IPS-NIHi7 (cell line): Measurements from ENCODE around the gene PLA2G15.

Experiments used
- DNase-seq: peaks from one replicate; pipeline ENCODE4 v3.0.0; 2012; ENCODE audit warnings: mixed read lengths; ENCODE audit errors: extremely low spot score

PLA2G15 gene, protein sequence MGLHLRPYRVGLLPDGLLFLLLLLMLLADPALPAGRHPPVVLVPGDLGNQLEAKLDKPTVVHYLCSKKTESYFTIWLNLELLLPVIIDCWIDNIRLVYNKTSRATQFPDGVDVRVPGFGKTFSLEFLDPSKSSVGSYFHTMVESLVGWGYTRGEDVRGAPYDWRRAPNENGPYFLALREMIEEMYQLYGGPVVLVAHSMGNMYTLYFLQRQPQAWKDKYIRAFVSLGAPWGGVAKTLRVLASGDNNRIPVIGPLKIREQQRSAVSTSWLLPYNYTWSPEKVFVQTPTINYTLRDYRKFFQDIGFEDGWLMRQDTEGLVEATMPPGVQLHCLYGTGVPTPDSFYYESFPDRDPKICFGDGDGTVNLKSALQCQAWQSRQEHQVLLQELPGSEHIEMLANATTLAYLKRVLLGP

DNA sequence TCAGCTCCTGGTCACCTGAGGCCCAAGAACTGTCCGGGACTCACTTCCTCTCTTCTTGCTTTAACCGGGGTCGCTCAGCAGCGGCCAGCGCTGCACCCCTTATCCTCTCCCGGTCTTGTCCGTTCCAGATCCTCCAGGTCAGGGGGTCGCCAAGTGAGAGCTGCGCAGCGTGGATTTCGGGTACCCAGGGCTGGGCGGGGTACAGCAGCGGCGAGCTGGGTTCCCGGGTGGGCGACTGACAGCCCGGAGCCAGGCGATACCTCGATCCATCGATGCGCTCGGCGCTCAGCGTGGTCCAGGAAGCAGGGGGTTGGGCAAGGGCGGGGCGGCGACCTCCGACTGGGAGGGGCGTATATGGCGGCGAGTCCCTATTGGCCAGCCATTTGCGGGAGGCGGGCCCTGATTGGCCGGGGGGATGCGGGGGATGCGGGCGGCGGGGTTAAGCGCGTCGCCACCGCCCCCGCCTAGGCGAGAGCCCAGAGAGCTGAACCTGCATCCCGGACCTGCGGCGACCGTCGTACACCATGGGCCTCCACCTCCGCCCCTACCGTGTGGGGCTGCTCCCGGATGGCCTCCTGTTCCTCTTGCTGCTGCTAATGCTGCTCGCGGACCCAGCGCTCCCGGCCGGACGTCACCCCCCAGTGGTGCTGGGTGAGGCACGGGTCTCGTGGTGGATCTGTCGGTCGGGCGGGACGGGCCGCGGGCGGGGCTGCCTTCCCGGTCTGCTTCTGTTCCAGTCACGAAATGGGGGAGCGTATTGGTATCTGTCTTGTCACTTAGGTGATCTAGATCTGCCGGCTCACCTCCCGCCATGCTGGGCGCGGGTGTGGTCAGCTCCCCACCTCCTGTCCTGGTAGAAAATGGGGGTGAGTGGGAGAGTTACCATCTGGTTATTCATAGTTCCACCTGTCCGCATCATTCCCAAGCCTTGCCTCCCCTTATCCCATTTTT lies at the start of gene PLA2G15:
Gene PLA2G15 (plus strand): TSS at position 471 of the 951 bp plus-strand sequence. CDS start 54 bp downstream, at position 525.
- peak; percentile 99 for DNase-seq

DNA sequence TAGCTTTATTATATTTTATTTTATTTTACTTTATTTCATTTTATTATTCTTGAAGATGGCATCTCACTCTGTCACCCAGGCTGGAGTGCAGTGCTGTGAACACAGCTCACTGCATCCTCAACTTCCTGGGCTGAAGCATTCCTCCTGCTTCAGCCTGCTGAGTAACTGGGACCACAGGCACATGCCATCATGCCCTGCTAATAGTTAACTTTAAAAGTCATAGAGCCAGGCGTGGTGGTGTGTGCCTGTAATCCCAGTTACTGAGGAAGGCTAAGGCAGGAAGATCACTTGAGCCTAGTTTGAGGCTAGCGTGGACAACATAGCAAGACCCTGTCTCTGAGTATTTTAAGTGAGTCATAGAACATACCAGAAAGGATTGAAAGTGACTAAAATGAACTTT lies 47.9 kb upstream of the PLA2G15 start:
- no peak for DNase-seq

DNA sequence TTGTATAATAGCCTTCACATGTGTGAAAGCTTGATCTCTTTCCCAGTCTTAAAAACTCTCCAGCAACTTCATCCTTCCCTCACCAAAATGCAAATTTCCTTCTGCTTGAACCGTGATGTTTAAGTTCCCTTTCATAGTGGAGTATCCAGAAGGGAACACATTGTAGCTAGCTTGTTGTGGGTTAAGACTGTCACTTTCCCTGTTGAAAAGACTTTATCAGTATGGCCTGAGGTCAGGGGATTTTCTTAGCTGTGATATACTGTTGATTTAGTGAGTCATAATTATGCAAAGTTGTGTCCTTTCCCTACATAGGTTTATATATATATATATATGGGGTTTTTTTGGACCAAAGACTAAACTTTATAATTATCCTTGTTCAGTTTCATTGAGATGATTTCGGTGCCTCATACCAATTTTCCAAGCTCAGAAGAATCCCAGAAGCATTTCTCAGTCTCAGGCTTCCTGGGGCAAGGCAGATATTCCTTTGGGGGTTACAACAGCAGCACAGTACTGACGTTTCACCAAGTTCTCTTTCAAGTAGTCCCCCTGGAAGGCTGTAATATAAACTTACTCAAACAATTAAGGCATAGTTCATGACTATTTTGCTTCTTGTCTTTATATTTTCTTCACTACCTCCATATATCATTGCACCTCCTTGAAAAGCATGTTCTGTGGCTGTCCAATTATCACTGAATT lies 44.9 kb upstream of the PLA2G15 start:
- DNase-seq = no peak

DNA sequence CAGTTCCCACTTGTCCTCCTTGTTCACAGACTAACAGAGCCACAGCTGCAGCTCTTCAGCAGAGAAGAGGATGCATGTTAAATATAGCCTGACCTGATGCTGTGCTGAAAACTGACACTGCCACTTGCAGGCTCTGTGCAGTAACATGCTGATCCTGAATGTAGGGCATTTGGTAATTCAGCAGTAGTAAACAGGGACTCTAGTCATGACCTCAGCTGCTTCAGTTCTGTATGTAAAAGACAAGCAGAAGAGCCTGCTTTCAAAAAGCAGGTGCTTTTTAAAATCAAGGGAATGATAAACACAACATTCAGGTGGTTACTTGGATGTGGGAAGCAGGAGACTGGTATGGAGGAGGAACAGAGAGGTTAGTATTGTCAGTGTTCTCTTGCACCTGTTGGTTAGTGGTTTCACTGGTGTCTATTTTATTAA lies 43.1 kb upstream of the PLA2G15 start:
- no peak for DNase-seq

DNA sequence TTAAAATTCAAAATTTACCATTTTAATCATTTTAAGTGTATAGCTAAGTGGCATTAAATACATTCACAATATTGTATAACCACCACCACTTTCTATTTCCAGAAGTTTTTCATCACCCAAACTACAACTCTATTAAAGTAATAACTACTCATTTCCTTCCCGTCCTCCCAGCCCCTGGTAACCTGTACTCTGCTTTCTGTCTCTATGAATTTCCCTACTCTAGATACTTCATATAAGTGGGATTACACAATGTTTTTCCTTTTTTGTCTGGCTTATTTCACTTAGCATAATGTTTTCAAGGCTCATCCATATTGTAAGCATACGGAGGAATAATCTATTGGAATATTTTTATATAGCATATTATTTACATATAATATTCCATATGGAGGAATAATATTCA lies 38.9 kb upstream of the PLA2G15 start:
- no peak for DNase-seq

DNA sequence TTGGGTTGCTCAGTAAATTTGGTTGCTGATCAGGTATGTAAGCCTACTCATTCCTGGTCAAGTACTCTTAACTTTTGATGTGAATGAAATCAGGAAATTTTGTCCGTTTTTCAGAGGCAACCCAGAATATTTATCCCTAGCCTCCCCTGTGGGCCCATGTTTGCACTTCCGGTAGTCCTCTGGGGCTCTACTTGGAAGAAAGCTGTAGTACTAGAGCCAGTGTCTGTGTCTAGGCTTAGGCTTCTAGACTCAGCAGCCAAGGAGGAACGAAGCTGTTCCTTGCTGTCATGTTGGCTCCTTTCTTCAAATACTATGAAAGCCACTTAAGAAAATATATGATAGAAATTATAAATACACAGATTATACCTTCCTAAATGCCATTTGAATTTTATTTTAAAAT lies 30.4 kb upstream of the PLA2G15 start:
- DNase-seq = no peak

DNA sequence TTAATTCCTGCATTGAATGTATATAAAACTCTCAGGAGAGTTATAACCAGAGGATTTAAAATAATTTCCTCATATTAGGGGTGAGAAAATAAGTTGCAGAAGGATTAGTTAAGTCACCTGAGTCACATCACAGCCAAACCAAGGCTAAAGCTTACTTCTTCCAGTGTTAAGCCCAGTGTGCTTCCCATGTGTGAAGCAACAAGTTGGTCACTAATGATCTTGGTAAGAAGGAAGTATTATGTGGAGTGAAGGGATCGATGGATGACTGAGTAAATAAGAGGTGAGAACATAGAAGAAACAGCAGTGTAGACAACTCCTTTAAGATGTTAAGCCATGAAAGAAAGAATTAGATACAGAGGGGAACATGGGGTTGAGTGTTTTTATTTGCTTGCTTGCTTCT lies 29.9 kb upstream of the PLA2G15 start:
- DNase-seq = no peak

DNA sequence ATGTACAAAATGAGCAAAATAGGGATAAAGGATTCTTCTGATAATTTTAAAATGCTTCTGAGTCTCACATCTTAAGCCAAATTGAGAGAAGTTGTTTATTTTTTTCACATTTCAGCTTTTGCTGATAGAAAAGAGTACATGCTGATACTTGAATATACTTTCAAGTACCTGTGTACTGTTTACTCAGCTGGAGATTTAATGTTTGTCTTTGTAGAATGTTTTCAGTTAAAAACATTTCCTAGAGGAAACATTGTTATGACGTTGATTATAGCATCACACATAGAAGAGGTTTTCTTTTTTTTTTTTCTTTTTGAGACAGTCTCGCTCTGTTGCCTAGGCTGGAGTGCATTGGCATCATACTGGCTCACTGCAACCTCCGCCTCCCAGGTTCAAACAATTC lies 28.9 kb upstream of the PLA2G15 start:
- DNase-seq = no peak

DNA sequence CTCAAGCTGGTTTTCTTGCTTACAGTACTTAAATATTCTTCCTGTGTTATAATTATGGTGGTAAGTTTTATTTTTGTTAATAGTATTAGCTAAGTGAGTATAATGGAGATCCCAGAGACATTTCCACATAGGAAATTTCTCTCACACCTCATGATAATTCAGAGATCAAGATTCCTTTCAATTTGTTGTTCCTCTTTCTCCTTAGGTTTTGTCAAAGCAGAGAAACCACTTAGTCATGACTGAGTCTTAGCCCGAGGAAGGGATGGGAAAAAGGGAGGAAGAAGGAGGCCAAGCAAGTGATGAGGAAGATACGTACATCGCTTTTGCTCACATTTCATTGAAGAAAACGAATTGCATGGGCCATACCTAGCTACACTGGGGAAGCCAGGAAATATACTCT lies 27.7 kb upstream of the PLA2G15 start:
- no peak for DNase-seq

DNA sequence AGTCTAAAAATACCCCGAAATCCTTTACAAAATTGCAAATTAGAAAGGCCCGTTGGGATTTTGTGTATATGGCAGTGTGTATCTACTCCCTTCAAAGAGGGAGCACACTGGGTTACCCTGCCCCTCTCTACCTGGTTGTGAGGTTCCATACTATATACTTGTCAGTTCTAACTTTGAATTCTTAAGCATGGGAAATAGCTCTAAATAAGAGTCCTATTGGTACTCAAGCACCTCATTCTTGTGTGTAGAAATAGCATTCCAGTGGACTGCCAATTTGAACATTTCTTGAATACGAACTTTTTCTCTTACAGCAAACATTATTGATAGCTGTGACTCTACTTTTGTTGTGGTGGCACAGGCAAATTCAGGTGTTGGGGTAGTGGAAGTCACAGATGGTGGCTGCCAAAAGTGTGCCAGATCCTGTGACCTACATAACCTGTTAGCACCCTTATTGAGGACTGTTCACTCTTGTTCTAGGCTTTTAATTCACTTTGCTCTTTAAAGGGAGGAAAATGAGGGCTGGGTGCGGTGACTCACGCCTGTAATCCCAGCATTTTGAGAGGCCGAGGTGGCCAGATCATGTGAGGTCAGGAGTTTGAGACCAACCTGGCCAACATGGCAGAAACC lies 25.3 kb upstream of the PLA2G15 start:
- no peak for DNase-seq

DNA sequence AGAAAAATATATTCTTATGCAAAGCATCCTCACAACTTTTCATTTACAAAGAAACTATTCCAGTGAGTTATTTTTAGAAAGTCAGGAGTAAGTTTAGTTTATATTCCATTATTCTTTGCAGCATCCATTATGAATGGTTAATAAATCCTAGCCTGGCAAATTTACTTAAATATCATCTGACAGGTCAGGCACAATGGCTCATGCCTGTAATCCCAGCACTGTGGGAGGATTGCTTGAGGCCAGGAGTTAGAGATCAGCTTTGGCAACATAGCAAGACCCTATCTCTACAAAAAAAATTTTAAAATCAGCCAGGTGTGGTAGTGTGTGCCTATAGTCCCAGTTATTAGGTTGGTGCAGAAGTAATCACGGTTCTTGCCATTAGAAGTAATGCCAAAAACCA lies 22.1 kb upstream of the PLA2G15 start:
- DNase-seq = no peak

DNA sequence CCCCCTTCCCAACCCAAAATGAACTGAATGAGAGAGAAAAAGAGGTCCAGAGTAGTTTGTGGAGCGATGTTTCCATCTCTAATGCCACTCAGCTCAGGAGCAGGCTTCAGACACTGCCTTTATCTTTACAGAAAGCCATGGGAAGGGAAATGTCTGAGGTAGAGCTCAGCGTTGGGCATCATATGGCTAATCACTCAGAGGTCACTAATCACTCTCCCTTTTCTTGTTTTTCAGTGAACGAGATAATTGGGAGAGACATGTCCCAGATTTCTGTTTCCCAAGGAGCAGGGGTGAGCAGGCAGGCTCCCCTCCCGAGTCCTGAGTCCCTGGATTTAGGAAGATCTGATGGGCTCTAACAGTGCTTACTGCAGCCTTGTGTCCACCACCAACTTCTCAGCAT lies 19.1 kb upstream of the PLA2G15 start:
- DNase-seq = no peak

DNA sequence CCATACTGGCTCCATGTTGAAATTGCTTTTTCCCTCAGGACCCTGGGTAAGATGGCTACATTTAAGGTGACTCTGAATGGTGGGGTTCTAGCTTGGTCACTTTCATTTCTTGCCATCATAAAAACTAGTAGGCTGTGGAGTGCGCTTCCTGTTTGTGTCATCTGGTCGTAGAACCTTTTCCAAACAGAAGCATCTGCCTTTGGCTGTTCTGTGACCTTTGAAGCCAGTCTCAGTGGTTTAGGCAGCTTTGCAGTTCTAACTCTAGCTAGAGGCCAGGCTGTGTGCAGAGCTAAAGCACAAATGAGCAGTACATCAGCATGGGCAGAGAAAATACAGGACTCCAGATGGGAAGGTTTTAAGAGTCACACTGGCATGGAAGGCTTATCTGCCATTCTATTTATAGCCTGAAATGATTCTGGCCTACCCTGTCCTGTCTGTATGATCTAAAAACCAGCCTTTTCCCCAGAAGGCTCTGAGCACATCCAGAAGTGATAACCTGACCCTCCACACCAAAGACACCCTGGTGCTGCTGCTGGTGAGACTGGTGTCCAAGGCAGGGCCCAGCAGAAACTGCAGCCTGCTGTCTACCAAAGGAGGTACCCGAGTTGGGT lies 17.9 kb upstream of the PLA2G15 start:
- no peak for DNase-seq

DNA sequence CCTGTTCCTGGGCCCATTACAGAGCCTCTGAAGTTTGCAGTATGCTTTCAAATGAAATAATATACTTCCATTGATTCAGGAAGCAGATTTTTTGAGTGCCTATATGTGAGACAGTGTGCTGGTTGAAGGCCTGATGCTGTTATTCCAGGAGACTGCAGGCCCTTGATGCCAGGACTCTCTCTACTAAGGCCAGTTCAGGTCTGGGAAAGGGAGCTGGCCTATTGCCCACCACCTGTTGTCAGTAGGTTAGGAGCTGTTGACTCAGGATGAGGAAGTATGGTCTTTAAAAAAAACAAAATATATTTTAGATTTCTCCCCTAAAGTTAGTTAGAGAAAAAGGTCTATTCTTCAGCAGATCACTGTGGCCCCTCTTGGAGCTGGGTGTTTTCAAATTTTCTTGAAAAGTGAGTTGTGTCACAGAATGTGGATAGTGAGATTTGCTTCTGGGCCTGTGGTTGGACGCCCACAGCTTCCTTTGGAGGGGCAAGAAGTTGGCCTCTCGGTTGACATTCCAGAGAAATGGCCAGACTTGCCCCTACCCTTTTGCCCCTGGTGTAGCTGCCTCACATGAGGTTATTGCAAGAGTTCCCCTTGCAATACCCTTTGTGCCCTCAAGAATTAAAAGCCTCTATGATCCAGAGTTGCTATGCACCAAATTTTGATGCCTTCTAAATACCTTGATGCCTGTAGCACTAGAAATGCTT lies 17.2 kb upstream of the PLA2G15 start:
- no peak for DNase-seq

DNA sequence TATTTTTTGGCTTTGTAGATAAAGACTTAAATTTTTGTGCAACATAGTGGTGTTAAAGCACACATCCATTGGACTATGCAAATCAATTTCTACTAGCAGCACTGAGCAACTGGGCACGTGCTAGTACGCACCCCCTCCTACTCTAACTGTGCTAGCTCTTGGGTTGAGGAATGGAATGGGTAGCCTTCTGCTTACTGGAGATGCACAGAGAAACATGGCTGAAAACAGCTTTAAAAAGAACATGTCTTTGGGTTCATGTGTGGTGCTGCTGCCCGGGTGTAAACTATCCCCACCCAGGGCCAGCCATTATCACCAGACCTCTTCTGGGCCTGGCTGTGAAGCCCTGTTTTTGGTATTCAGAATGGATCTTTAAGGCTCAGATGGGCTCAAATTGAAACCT lies 16.5 kb upstream of the PLA2G15 start:
- DNase-seq = no peak

DNA sequence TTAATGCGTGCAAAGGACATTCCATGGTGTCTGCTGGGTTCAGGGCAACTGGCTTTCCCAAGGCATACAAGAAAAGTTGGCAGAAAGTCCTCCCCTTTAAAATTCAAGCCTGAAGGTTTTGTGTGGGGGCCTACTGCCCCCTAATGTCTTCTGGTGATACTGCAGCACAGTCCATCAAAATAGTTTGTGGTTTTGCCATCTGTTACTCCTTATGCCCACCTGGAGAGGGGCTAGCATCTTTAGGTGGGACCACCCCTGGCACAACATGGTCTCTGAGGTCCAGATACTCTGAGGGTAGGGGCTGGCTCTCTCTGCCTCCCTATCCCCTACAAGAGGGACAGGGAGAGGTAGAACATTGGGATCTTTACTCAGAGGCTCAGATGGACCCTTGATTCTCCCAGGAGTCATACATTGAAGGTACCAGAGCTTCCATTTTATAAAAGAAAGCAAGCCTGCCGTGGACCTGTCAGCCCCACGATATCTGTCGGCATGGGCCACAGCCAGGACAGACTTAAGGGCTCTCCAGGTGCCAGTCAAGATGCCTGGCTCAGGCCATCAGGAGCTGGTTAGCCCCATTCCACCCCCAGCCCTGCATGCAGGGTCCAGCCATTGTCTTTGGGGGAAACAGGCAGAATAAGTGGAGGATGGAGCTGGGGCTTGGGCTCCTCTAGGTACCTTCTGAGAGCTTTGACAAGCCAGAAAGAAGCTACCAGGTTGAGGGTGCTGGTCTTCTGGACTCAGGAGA lies 15.6 kb upstream of the PLA2G15 start:
- peak; percentile 75 for DNase-seq

DNA sequence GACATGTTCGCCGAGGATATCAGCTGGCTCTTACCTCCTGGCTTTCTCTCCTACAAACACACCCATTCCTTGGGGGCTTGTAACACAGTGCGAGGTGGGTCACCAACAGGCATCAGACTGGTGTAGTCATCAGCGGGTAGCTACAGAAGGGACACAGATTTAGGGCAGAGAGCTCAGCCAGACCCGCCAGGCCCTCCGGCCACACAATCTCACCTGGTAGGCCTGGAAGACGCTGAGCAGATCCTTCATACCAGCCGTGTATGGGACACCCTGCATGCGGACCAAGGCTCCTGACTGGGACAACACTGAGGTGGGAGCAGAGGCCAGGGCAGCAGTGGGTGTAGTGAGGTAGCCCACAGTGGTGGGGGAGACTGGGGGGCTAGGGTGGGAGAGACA lies 15.0 kb upstream of the PLA2G15 start:
- no peak for DNase-seq

DNA sequence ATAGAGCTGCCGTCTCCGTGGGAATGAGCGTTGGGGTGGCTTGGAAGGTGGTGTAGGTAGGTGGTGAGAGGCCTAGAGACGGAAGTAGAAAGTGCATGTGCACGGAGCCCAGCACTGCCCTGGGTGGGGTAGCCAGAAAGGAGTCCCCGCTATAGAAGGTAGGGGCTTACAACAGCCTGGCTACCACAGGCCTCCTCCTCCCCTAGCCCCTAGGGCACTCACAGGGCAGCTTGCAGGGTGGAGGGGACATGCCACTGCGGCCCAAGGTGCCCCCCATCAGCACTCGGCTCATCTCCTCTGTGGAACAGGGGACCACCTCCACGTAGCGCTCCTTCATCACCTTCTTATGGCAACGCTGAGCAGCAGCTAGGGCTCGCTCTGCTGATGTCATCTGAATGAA lies 14.2 kb upstream of the PLA2G15 start:
- DNase-seq = no peak

DNA sequence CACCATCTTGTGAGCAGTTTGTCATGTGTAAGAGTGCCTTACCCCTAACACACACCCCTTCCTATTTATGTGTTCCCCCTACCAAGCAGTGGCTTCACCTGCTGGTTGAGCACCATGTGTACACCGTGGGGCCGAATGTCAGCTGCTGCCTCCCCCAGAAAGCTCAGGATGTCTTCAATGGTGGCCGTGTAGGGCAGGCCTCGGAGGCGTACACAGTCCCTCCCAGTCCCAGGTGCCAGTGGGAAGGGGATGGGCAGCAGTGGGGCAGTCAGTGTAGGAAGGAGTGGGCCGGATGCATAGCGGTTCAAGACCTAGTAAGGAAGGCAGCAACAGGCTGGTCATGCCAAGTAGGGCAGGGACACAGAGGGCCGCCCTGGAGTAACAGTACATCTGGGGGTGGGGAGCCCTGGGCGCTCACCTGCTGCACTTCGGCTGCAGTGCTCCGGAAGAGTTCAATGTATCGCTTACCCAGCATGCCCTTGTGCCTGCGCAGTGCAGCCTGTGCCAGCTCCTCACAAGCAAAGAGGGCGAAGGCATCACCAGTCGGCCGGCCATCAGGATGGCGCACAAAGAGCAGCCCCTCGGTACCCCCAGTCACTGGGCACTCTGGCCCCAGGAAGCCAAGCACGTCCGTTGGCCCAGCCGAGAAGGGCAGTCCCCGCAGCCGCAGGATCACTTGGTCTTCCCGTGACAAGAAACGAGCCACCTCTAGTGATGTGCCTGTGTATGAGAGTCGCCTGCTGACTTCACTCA lies 13.6 kb upstream of the PLA2G15 start:
- DNase-seq = no peak
